HG02678 (cell line): ENCODE measurements around the gene ARL4A.
"Not testable (repeated sequence)": the region's sequence is repeated elsewhere in the genome, so short reads cannot be mapped to it uniquely, and the experiment has no call there.

Experiments used
- ATAC-seq: cut with Tn5 transposase; IDR thresholded peaks from one replicate; pipeline ENCODE4 v1.9.1; 2021; ENCODE audit warnings: mild to moderate bottlenecking, moderate library complexity; ENCODE audit not compliant: unreplicated experiment

The ARL4A gene

DNA sequence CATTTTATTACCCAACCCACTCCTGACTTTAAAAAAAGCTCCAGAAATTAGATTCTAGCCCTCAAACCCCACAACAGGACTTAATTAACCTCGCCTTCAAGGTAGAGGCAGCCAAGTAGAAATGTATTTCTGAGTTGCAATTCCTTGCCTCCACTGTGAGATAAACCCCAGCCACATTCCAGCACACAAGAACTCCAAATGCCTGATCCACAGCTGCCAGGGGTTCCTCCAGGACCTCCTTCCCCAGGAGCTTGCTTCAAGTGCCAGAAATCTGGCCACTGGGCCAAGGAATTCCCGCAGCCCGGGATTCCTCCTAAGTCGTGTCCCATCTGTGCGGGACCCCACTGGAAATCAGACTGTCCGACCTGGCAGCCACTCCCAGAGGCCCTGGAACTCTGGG is 25.9 kb upstream of the ARL4A start:
- no peak for ATAC-seq

- no peak for ATAC-seq
These were observed 17.3 kb upstream of the ARL4A start for GRCh38 chr7:12670000-12670729.

- ATAC-seq = no peak
These were observed 16.5 kb upstream of the ARL4A start for GRCh38 chr7:12670743-12671520.

GRCh38 chr7:12673436-12673835 is 14.0 kb upstream of the ARL4A start:
- ATAC-seq = not testable (repeated sequence)

DNA sequence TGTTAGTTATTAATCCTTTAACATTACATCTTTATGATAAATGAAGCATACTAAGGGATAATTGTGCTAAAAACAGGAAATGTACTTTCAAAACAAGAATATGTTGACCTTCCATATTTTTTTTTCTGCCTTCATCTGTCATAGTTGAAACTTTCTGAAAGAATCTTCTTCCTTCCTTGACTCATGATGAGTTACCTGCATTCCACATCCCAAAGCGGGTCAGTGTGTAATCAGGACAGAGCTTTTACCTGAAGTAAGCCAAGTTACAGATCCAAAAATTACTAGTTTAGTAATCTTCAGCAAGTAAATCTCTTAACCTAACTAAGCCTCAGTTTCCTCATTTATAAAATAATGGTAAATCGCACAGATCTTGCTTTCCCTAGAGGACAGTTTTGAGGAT is 13.4 kb upstream of the ARL4A start:
- no peak for ATAC-seq

- peak; percentile 66 for ATAC-seq
These were observed 12.6 kb upstream of the ARL4A start for GRCh38 chr7:12674861-12675260.

- ATAC-seq = no peak
These were observed 3.5 kb upstream of the ARL4A start for GRCh38 chr7:12683678-12684585.

DNA sequence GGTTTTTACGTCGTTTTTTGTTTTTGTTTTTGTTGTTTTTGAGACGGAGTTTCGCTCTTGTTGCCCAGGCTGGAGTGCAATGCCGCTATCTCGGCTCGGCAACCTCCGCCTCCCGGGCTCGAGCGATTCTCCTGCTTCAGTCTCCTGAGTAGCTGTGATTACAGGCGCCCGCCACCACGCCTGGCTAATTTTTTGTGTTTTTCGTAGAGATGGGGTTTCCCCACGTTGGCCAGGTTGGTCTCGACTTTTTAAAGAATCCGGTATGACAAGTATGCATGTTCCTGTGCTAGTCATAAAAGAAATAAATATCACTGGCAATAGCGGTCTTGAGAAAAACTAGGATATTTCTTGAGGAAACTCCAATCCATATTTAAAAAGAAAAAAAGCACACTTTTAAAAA is 2.7 kb upstream of the ARL4A start:
- no peak for ATAC-seq

DNA sequence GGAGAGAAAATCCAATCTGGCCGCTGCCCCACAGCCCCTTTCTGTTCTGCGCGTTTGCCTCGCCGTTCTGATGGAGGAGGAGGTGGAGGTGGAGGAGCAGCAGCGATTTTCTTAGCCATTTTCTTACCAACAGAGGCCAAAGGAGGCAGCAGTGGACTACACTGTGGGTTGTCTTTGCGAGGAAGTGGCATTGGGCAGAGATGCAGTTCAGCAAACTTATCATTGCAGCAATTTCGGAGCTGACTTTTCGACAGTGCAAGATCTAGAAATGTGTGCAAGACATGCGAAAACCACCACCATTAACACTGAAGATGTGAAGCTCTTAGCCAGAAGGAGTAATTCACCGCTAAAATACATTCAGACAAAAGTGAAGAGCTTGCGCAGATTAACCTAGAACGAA is 1.9 kb upstream of the ARL4A start:
- ATAC-seq = no peak

GRCh38 chr7:12686234-12686890 is 1.1 kb upstream of the ARL4A start:
- peak; percentile 77 for ATAC-seq

DNA sequence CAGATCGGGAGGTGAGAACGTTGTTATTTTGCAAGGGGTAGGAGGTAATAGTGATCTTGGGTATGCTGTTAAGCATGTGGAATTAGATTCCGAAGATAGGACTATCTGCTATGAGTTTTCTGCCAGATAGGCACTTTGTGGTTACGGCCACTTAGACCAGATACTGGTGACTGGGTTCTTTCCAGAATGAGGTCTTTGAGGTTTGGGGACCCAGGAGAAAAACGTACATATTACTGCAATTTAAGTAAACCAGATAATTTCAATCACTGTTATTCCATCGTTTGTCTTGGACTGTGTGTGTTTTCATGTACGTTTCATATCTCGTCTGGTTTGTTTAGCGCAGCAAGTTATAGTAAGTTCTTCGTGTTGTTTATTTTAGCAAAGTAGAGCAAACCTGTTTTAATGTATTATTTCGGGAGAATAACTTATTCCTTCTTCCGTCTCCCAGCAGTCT is 312 bp downstream of the ARL4A start:
- no peak for ATAC-seq

GRCh38 chr7:12688485-12689170 is 1.2 kb downstream of the ARL4A start:
- not testable (repeated sequence) for ATAC-seq

DNA sequence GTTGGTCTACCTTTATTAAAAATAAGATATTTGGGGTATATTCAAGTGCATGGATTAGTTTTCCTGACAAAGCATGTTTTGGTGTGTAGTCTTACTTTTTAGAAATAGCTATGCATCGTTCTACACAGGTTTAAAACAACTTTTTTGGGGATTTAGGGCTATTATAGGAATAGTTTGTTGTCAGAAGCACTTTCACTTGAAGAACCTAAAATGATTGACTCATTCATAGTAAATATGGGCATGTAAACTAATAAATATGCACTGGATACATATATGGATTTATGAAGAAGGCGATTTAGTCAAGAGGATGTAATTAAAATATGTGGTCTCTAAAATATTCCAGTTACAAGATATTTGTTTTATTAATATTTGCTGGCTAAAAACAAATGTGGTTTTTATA is 2.0 kb downstream of the ARL4A start:
- no peak for ATAC-seq

DNA sequence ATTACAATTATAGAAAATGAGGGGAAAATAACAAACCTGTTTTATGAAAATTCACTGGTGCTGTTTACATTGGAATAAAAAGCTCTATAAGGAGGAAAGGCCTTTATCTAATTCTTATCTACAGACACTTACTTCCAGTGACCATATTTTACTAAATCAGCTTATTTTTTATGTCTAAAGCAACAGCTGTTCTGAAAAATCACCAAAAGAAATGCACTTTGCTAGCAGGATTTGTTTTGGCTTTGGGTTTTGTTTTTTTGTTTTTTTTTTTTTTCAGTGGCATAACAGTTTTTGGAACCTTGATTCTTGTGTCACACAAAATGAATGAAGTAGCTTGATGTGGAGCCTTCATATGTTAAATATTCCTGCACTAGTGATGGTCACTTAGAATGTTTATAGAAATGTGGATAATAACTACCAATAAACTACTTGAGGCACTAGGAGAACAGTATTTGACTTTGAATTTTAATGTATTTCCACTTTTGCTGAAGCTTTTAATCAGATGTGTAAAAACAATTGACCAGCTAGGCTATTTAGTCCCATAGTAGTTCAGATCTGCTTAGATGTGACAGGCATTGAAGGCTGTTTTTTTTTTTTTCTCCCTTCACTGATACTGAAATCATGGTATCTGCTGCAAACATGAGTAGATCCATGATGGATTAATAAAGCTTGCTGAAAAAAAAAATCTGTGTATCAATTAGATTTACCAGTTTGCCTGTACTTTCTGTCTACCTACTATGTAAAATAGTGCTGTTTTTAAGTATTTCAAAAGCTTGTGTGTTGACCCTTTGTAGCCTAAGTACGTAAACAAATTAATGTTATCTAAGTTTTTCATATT is 2.8 kb downstream of the ARL4A start:
- ATAC-seq = no peak

DNA sequence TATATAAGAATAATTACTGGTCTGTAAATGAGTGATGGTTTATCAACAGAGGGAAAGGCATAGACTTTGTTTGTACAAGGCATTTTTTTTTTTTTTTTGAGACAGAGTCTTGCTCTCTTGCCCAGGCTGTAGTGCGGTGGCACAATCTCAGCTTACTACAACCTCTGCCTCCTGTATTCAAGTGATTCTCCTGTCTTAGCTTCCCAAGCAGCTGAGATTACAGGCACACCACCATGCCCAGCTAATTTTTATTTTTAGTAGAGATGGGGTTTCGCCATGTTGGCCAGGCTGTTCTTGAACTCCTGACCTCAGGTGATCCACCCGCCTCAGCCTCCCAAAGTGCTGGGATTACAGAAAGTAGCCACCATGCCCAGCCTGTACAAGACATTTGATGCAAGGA is 4.0 kb downstream of the ARL4A start:
- ATAC-seq = not testable (repeated sequence)

DNA sequence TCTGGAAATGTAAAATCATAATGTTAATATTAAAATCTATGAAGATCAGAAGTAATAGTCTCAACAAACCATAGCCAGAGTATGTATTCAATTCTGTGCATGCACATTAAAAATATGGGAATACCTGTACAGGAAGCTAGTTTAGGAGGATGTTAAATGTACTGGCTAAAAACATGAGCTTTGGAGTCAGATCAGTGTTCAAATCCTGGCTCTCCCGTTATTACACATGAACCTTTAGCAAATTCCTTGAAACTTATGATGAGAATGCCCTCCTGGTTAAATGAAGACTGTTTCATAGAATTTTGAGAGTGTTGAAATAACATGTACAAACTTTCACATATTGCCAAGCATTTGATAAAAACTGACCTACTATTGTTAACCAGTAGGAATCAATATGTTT is 4.6 kb downstream of the ARL4A start:
- no peak for ATAC-seq

DNA sequence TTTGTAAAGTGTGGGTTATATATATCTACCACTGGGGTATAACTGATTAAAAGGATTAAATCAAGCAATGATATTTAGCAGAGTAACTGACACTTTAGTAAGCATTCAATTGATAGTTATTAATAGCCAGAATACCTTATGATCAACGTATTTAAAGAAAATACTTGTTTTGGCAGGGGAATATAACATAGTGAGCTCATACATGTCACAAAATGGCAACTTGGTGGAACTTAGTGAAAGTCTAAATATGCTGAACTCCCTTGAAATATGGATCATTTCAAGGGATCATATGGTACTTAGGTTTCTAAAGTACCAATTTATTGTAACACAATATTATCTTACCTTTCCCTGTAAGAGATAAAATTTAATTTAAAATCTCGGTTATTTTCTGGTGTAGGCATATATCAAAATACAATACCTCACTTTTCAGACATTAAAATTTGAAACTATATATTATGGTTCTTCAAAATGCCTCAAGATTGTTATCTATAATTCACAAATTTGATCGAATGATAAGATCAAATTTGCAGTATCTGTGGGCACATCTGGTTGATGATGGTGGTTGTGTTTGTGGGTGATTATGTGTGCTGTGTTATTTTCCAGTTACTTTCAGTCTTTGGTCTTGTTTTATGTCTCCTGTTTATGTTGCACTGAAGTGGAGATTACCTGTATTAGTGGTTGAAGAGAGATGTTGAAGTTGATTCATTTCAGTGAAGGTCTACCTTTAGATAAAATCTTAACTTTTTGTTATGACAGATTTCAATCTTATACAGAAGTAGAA is 5.2 kb downstream of the ARL4A start:
- ATAC-seq = no peak

DNA sequence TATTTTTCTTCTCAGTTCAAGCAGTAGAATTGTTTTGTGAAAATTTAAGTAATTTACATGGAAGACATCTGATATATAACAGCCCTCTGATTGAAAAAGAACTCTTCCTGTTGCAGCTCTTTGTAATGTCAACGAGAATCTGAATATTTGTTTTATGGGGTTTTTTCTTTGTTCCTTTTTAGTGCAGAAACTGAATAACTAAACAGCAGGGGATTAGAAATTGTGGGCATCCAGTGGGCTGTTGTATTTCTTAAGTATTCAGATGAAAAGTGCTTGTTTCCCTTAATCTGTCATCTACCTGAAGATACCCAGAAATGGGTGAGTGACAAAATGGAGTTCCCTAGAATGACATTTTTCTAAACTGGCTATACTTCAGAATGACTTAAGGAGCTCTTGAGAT is 7.4 kb downstream of the ARL4A start:
- no peak for ATAC-seq

DNA sequence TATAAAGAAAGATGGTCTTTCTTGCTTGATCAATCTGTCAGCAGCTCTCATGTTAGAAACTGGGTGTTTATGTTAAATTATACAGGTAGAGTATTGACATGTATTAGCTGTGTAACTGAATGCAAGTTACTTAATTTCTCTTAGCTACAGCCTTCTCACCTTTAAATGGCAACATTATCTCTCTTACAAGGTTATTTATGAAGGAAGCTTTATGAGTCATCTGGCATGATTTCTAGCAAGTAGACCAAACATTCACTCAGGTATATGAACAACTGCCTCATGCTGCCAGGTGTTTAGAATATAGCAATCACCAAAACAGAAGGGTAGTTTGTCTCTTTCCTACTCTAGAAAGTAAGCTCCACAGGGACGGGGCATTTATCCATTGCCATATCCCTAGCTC is 8.5 kb downstream of the ARL4A start:
- ATAC-seq = no peak
